SK-N-SH (cell line): ENCODE results near the gene TMEM26. TPM values are rescaled to one million over a fixed set of nuclear protein-coding genes. Genes with fewer than 3 reads are reported as not detected.

Experiments used
- CTCF ChIA-PET: fragments of 300-600, 350-600 bp; formaldehyde crosslinking; extraction: SDS; loops from one replicate; lab custom pipeline; 2021; lab: Yijun Ruan, JAX
- POLR2A ChIA-PET: fragments of 350-600 bp; sonication (Branson Sonifier 250); formaldehyde crosslinking; extraction: SDS; loops from one replicate; lab custom pipeline; 2020; ENCODE audit warnings: antibody characterized with exemption, inconsistent platforms; lab: Yijun Ruan, JAX
- DNase-seq: peaks from one replicate; pipeline ENCODE4 v3.0.0; 2012
- H2AFZ ChIP-seq: fragments of 200-600 bp; sonication (generic); 2 replicates; pipeline ENCODE4 v1.8.1; 2016; ENCODE audit warnings: antibody characterized with exemption, mild to moderate bottlenecking, low read depth
- H3F3A ChIP-seq: fragments of 200-600 bp; sonication (generic); replicated peaks from 2 replicates; pipeline ENCODE3; 2016; ENCODE audit warnings: antibody characterized with exemption, mild to moderate bottlenecking; ENCODE audit not compliant: insufficient read depth
- H3K27ac ChIP-seq, 2 experiments: fragments of 200-500 bp in 1 of 2; fragments of 200-600 bp in 1 of 2; sonication (Bioruptor generic) in 1 of 2; sonication (generic), shearing (Covaris generic) in 1 of 2; 2 replicates each; pipeline versions ENCODE4 v1.5.1 to v1.6.1; 2014 to 2016; ENCODE audit warnings: low read depth in 2 of 2, inconsistent platforms in 1 of 2, low read length in 1 of 2, mild to moderate bottlenecking in 1 of 2, mixed read lengths in 1 of 2
- H3K27me3 ChIP-seq: fragments of 200-600 bp; sonication (generic), shearing (Covaris generic); 2 replicates; pipeline ENCODE4 v1.6.1; 2016; ENCODE audit warnings: mixed run types; ENCODE audit not compliant: insufficient read depth
- H3K36me3 ChIP-seq, 2 experiments: fragments of 200-500 bp in 1 of 2; fragments of 200-600 bp in 1 of 2; sonication (Bioruptor generic) in 1 of 2; sonication (generic) in 1 of 2; replicated peaks in 1 of 2; 2 replicates each; pipeline versions ENCODE3 to v1.5.1; 2014 to 2016; ENCODE audit warnings: low read length in 1 of 2, mild to moderate bottlenecking in 1 of 2; ENCODE audit not compliant: insufficient read depth in 2 of 2, control insufficient read depth in 1 of 2
- H3K4me1 ChIP-seq, 2 experiments: fragments of 200-500 bp in 1 of 2; fragments of 200-600 bp in 1 of 2; sonication (Bioruptor generic) in 1 of 2; sonication (generic), shearing (Covaris generic) in 1 of 2; 2 replicates each; pipeline versions ENCODE4 v1.5.1 to v1.6.1; 2014 to 2016; ENCODE audit warnings: low read depth in 1 of 2, low read length in 1 of 2, mixed run types in 1 of 2; ENCODE audit not compliant: insufficient read depth in 2 of 2, control insufficient read depth in 1 of 2
- H3K4me2 ChIP-seq: fragments of 200-600 bp; sonication (generic), shearing (Covaris generic); 2 replicates; pipeline ENCODE4 v1.6.1; 2017; ENCODE audit warnings: mixed run types
- H3K4me3 ChIP-seq, 2 experiments: fragments of 200-500 bp in 1 of 2; fragments of 200-600 bp in 1 of 2; sonication (Bioruptor generic) in 1 of 2; sonication (generic), shearing (Covaris generic) in 1 of 2; 2 replicates each; pipeline versions ENCODE4 v1.5.1 to v1.8.1; 2014 to 2016; ENCODE audit warnings: low read depth in 2 of 2, inconsistent platforms in 1 of 2, low read length in 1 of 2, mild to moderate bottlenecking in 1 of 2, mixed read lengths in 1 of 2, moderate library complexity in 1 of 2
- H3K79me2 ChIP-seq: fragments of 200-600 bp; sonication (generic); 2 replicates; pipeline ENCODE4 v1.8.1; 2017; ENCODE audit warnings: mild to moderate bottlenecking; ENCODE audit not compliant: insufficient read depth
- H3K9ac ChIP-seq: fragments of 200-600 bp; sonication (generic); 2 replicates; pipeline ENCODE4 v1.6.1; 2017; ENCODE audit warnings: mixed run types
- H3K9me2 ChIP-seq: fragments of 200-600 bp; sonication (generic); 2 replicates; pipeline ENCODE4 v1.6.1; 2017; ENCODE audit warnings: mixed run types
- H3K9me3 ChIP-seq: fragments of 200-600 bp; sonication (generic); 2 replicates; pipeline ENCODE4 v1.6.1; 2017; ENCODE audit warnings: mixed run types, mild to moderate bottlenecking, moderate library complexity
- H4K20me1 ChIP-seq: fragments of 200-600 bp; sonication (generic); 2 replicates; pipeline ENCODE4 v1.6.1; 2017; ENCODE audit warnings: mild to moderate bottlenecking, mixed run types; ENCODE audit not compliant: insufficient read depth
- CHD2 ChIP-seq: fragments of 150-350 bp; IDR thresholded peaks from 2 replicates; pipeline ENCODE4 v1.6.1; 2018; ENCODE audit warnings: low read length; ENCODE audit not compliant: partially characterized antibody
- ELF1 ChIP-seq: IDR thresholded peaks from 2 replicates; pipeline ENCODE4 v1.4.0; 2012
- EZH2phosphoT487 ChIP-seq: fragments of 200-600 bp; sonication (generic); IDR thresholded peaks from 2 replicates; pipeline ENCODE4 v1.6.1; 2017; ENCODE audit warnings: low read depth, mixed run types, mild to moderate bottlenecking, antibody characterized with exemption, moderate library complexity, borderline replicate concordance
- FOSL2 ChIP-seq: IDR thresholded peaks from 2 replicates; pipeline ENCODE4 v1.4.0; 2012; ENCODE audit warnings: low read depth, mild to moderate bottlenecking, moderate library complexity, borderline replicate concordance
- FOXM1 ChIP-seq: IDR thresholded peaks from 2 replicates; pipeline ENCODE4 v1.4.0; 2012; ENCODE audit warnings: low read depth, mild to moderate bottlenecking
- GABPA ChIP-seq: IDR thresholded peaks from 2 replicates; pipeline ENCODE4 v1.4.0; 2012; ENCODE audit warnings: low read depth, mild to moderate bottlenecking
- GATA2 ChIP-seq: sonication (generic); formaldehyde crosslinking; IDR thresholded peaks from 2 replicates; pipeline ENCODE4 v1.5.0; 2020; ENCODE audit warnings: mild to moderate bottlenecking, missing genetic modification reagents
- IRF3 ChIP-seq: fragments of 150-350 bp; IDR thresholded peaks from 2 replicates; pipeline ENCODE4 v1.6.1; 2016; ENCODE audit warnings: mild to moderate bottlenecking, low read depth, low read length
- MXI1 ChIP-seq: IDR thresholded peaks from 2 replicates; pipeline ENCODE4 v1.6.1; 2012; ENCODE audit warnings: mild to moderate bottlenecking, low read depth, low read length, improper control_type of control experiment
- NFIC ChIP-seq: IDR thresholded peaks from 2 replicates; pipeline ENCODE4 v1.4.0; 2012; ENCODE audit warnings: borderline replicate concordance
- NRF1 ChIP-seq: IDR thresholded peaks from 2 replicates; pipeline ENCODE4 v1.6.1; 2012; ENCODE audit warnings: low read depth, mild to moderate bottlenecking, low read length
- REST ChIP-seq: IDR thresholded peaks from 2 replicates; pipeline ENCODE4 v1.6.1; 2012; ENCODE audit warnings: mild to moderate bottlenecking, low read depth, low read length, moderate library complexity
- TAF1 ChIP-seq: IDR thresholded peaks from 2 replicates; pipeline ENCODE4 v1.6.1; 2012; ENCODE audit warnings: low read depth, mild to moderate bottlenecking, low read length, moderate library complexity, borderline replicate concordance
- YY1 ChIP-seq: IDR thresholded peaks from 2 replicates; pipeline ENCODE4 v1.4.0; 2012; ENCODE audit warnings: low read depth, mild to moderate bottlenecking
- WGBS: methylation state at CpG from one replicate; pipeline ENCODE4 v1.1.6; 2017; ENCODE audit warnings: low lambda C conversion rate; 5-methylcytosine and 5-hydroxymethylcytosine counted together
- polyA plus RNA-seq, 3 experiments: library from polyadenylated mRNA; depleted of rRNA; stranded (reverse); fragments of >200 nt; gene quantifications; 2 replicates each; pipeline ENCODE4 v1.2.3, GENCODE V29; 2012

Gene TMEM26
- polyA plus RNA-seq, 1 of the 3 experiments (the other 2 are of a cell fraction), result 0.05 TPM

- TF ChIP-seq FOSL2, result no peak
- no peak for TF ChIP-seq EZH2phosphoT487
- no peak for TF ChIP-seq CHD2
- no peak for TF ChIP-seq NFIC
- no peak for TF ChIP-seq FOXM1
- no peak for TF ChIP-seq GATA2
- no peak for TF ChIP-seq TAF1
Measured at GRCh38 chr10:61397175-61397986, 55.8 kb downstream of the TMEM26 start (continued).

GRCh38 chr10:61391281-61391680 is 61.9 kb downstream of the TMEM26 start:
- Histone ChIP-seq H3K4me1 (no peaks in the 10 kb centered on the region), H3K79me2 (no peaks in the 10 kb centered on the region), H3K4me2 (no peak overlapping the region), H3K27ac (no peak overlapping the region), H3F3A (no peaks in the 10 kb centered on the region), H3K9ac (no peak overlapping the region), H3K36me3 (no peaks in the 10 kb centered on the region), H3K4me3 (no peak overlapping the region), H3K9me2 (no peaks in the 10 kb centered on the region), H2AFZ (no peak overlapping the region), H3K27me3 (no peaks in the 10 kb centered on the region), H3K9me3 (no peaks in the 10 kb centered on the region), H4K20me1 (no peaks in the 10 kb centered on the region)
- no peak for DNase-seq
- WGBS, result 86% methylated on average over 3 of the region's 3 CpGs
- no peak for TF ChIP-seq IRF3
- TF ChIP-seq YY1, result no peak
- no peak for TF ChIP-seq NFIC
- TF ChIP-seq GABPA, result no peak
- no peak for TF ChIP-seq REST
- no peak for TF ChIP-seq GATA2
- no peak for TF ChIP-seq ELF1
- no peak for TF ChIP-seq MXI1
- no peak for TF ChIP-seq NRF1
- no peak for TF ChIP-seq EZH2phosphoT487
- ChIA-PET POLR2A (no interaction called here), CTCF (no interaction called here)
